Endothelial cell of umbilical vein (primary cell): ENCODE results near the gene RUFY3. TPM values are rescaled to one million over a fixed set of nuclear protein-coding genes. Genes with fewer than 3 reads are reported as not detected.

Source experiments
- BruUV-seq: library from RNA; stranded (reverse); fragments of 400-500 nt; replicated peaks from 2 replicates; lab custom pipeline; 2021; lab: Mats Ljungman, UMichigan
- CTCF ChIA-PET: fragments of 300-600, 350-600 bp; sonication (Branson Sonifier 250); formaldehyde crosslinking; loops from one replicate; lab custom pipeline; 2021; ENCODE audit warnings: antibody characterized with exemption, inconsistent platforms; lab: Charles Lee
- POLR2A ChIA-PET: fragments of 300-600, 350-600 bp; sonication (Branson Sonifier 250); formaldehyde crosslinking; loops from one replicate; lab custom pipeline; 2021; ENCODE audit warnings: antibody characterized with exemption, inconsistent platforms; lab: Charles Lee
- DNase-seq: peaks from one replicate; pipeline ENCODE4 v3.0.0-alpha.2; 2011; ENCODE audit warnings: low read depth, low spot score
- FAIRE-seq: peaks from 2 replicates; lab custom pipeline; 2011; peaks lifted over from hg19 to GRCh38; lab: Jason Lieb, UNC
- H2AFZ ChIP-seq: 2 replicates; pipeline ENCODE4 v1.6.0; 2012; ENCODE audit warnings: low read depth, low read length, control low read depth, inconsistent platforms
- H3K27ac ChIP-seq: 2 replicates; pipeline ENCODE4 v1.5.1; 2011; ENCODE audit warnings: low read depth, mild to moderate bottlenecking, control low read depth, low read length, moderate library complexity; ENCODE audit not compliant: insufficient read depth
- H3K27me3 ChIP-seq, 2 experiments: 2 replicates each; pipeline versions ENCODE4 v1.6.0 to v1.6.1; 2011; ENCODE audit warnings: low read length in 2 of 2, mixed read lengths in 1 of 2; ENCODE audit not compliant: control insufficient read depth in 2 of 2, insufficient read depth in 2 of 2
- H3K36me3 ChIP-seq, 2 experiments: 2 replicates in 1 of 2; 3 replicates in 1 of 2; pipeline ENCODE4 v1.5.1; 2011; ENCODE audit warnings: low read length in 2 of 2, mild to moderate bottlenecking in 1 of 2, moderate library complexity in 1 of 2; ENCODE audit not compliant: control insufficient read depth in 2 of 2, insufficient read depth in 2 of 2; ENCODE audit errors: extremely low read depth in 1 of 2
- H3K4me1 ChIP-seq: 3 replicates; pipeline ENCODE4 v1.5.1; 2011; ENCODE audit warnings: mild to moderate bottlenecking, low read length; ENCODE audit not compliant: control insufficient read depth, insufficient read depth; ENCODE audit errors: extremely low read depth
- H3K4me2 ChIP-seq: 2 replicates; pipeline ENCODE4 v1.6.1; 2011; ENCODE audit warnings: low read length, control low read depth, mixed read lengths; ENCODE audit not compliant: insufficient read depth
- H3K4me3 ChIP-seq, 3 experiments: fragments of 200-600 bp in 1 of 3; sonication (generic), shearing (Covaris generic) in 1 of 3; replicated peaks in 1 of 3; 2 replicates each; pipeline ENCODE4 v1.5.1; 2011 to 2016; ENCODE audit warnings: control low read depth in 3 of 3, low read length in 3 of 3, mild to moderate bottlenecking in 2 of 3, inconsistent platforms in 1 of 3, low read depth in 1 of 3, moderate library complexity in 1 of 3; ENCODE audit not compliant: insufficient read depth in 1 of 3
- H3K79me2 ChIP-seq: 2 replicates; pipeline ENCODE4 v1.6.0; 2012; ENCODE audit warnings: low read length, inconsistent platforms; ENCODE audit not compliant: control insufficient read depth, insufficient read depth
- H3K9ac ChIP-seq: replicated peaks from 2 replicates; pipeline ENCODE3; 2011; ENCODE audit warnings: low read length, control low read depth; ENCODE audit not compliant: insufficient read depth; ENCODE audit errors: extremely low read depth
- H3K9me1 ChIP-seq: replicated peaks from 3 replicates; pipeline ENCODE4 v1.6.0; 2011; ENCODE audit warnings: mild to moderate bottlenecking, low read length; ENCODE audit not compliant: control insufficient read depth, insufficient read depth; ENCODE audit errors: extremely low read depth
- H3K9me3 ChIP-seq: replicated peaks from 2 replicates; pipeline ENCODE4 v1.5.1; 2012; ENCODE audit warnings: low read length, inconsistent platforms; ENCODE audit not compliant: control insufficient read depth, insufficient read depth
- H4K20me1 ChIP-seq: replicated peaks from 2 replicates; pipeline ENCODE3; 2011; ENCODE audit warnings: mild to moderate bottlenecking, low read length; ENCODE audit not compliant: control insufficient read depth, insufficient read depth; ENCODE audit errors: extremely low read depth
- CTCF ChIP-seq, 2 donors: IDR thresholded peaks; 1 replicate in 1 of 2; 2 replicates in 1 of 2; pipeline ENCODE4 v1.5.1; 2011; ENCODE audit warnings: low read length in 2 of 2, mild to moderate bottlenecking in 2 of 2, moderate library complexity in 2 of 2, control low read depth in 1 of 2, inconsistent platforms in 1 of 2, low read depth in 1 of 2; ENCODE audit not compliant: insufficient read depth in 1 of 2; ENCODE audit errors: extremely low read depth in 1 of 2
- EZH2 ChIP-seq: IDR thresholded peaks from 2 replicates; pipeline ENCODE4 v1.6.1; 2012; ENCODE audit warnings: borderline replicate concordance, low read depth, mild to moderate bottlenecking, moderate library complexity, low read length, inconsistent platforms; ENCODE audit not compliant: severe bottlenecking
- FOS ChIP-seq: IDR thresholded peaks from 2 replicates; pipeline ENCODE4 v1.6.1; 2011; ENCODE audit warnings: mild to moderate bottlenecking, low read length, moderate library complexity, borderline replicate concordance; ENCODE audit not compliant: insufficient read depth
- GATA2 ChIP-seq: IDR thresholded peaks from 2 replicates; pipeline ENCODE4 v1.7.0; 2011; ENCODE audit warnings: low read depth, mild to moderate bottlenecking, moderate library complexity, mixed read lengths, low read length; ENCODE audit not compliant: insufficient read length, insufficient read depth
- JUN ChIP-seq: IDR thresholded peaks from 2 replicates; pipeline ENCODE4 v1.6.1; 2011; ENCODE audit warnings: borderline replicate concordance, low read depth; ENCODE audit not compliant: insufficient read length, insufficient read depth
- MAX ChIP-seq: IDR thresholded peaks from 2 replicates; pipeline ENCODE4 v1.6.1; 2011; ENCODE audit not compliant: insufficient read depth, insufficient read length
- MYC ChIP-seq: IDR thresholded peaks from one replicate; pipeline ENCODE4 v1.6.1; 2011; ENCODE audit warnings: mild to moderate bottlenecking, low read depth, low read length
- POLR2A ChIP-seq: IDR thresholded peaks from 2 replicates; pipeline ENCODE4 v1.6.1; 2012; ENCODE audit warnings: low read depth, mild to moderate bottlenecking, control low read depth, low read length
- POLR2AphosphoS5 ChIP-seq: IDR thresholded peaks from 2 replicates; pipeline ENCODE4 v1.6.1; 2012; ENCODE audit warnings: low read depth, mild to moderate bottlenecking, control low read depth, low read length, moderate library complexity; ENCODE audit not compliant: insufficient read depth
- dilution Hi-C: fragments of 300-500 bp; cut with MboI; formaldehyde crosslinking; loops from one replicate; pipeline ENCODE4 v1.15.0; 2019; ENCODE audit warnings: low sequenced_read_pairs; ENCODE audit not compliant: extremely low pct_ligation_motif_present
- intact Hi-C: fragments of 100-400 bp; cut with micrococcal nuclease; formaldehyde crosslinking; loops from one replicate; pipeline ENCODE4 v1.10.0; 2022
- polyA plus RNA-seq, 4 experiments: library from polyadenylated mRNA; depleted of rRNA in 3 of 4; stranded (reverse) in 3 of 4; unstranded in 1 of 4; fragments of >200 nt; gene quantifications; 2 replicates each; pipeline versions ENCODE4 v1.2.1 to v1.2.3, GENCODE V29; 2011 to 2012; ENCODE audit warnings: missing spikeins in 1 of 4
- total RNA-seq: library from RNA; stranded (reverse); gene quantifications from 2 replicates; pipeline ENCODE4 v1.2.3, GENCODE V29; 2021

Gene RUFY3
- total and polyA plus RNA-seq, 2 donors (not counting 3 experiments of a cell fraction or from before 2014, with no cell fraction given), result 10.0 to 52.8 TPM

- Histone ChIP-seq H4K20me1 (no peaks in the 10 kb centered on the region), H2AFZ (no peak overlapping the region), H3K79me2 (no peaks in the 10 kb centered on the region), H3K9me3 (no peaks in the 10 kb centered on the region), H3K36me3 (no peaks in the 10 kb centered on the region), H3K27ac (no peak overlapping the region), H3K9me1 (no peaks in the 10 kb centered on the region), H3K4me2 (no peak overlapping the region), H3K9ac (no peak overlapping the region), H3K4me3 (no peak overlapping the region), H3K4me1 (no peaks in the 10 kb centered on the region), H3K27me3 (no peaks in the 10 kb centered on the region)
- FAIRE-seq (no peak), DNase-seq (no peak)
- no peak for TF ChIP-seq MYC
- TF ChIP-seq POLR2A, result no peak
- TF ChIP-seq GATA2, result no peak
- no peak for TF ChIP-seq CTCF (IDR thresholded peaks at IDR 0.05; ENCODE audit: extremely low read depth in 1 of 2, insufficient read depth in 1 of 2, low read depth in 1 of 2, low read length in 2 of 2)
- TF ChIP-seq FOS, result no peak
- no peak for TF ChIP-seq MAX
- no peak for TF ChIP-seq JUN
- no peak for TF ChIP-seq EZH2
- TF ChIP-seq POLR2AphosphoS5, result no peak
- intact Hi-C loops, result no loop called here
- dilution Hi-C loops, result no loop called here
- no TSS peak for BruUV-seq
- POLR2A ChIA-PET, result no interaction called here
- CTCF ChIA-PET, result no interaction called here
Measured at GRCh38 chr4:70808151-70808550, 86.4 kb downstream of the RUFY3 start.
